Activated CD4-positive, alpha-beta T cell treated with anti-CD3 and anti-CD28 coated beads, Interleukin-2, amount 50 U/mL, for 24 hours (primary cell): ENCODE measurements around the gene SEMA4B.
"Not testable (repeated sequence)": the region's sequence is repeated elsewhere in the genome, so short reads cannot be mapped to it uniquely, and the experiment has no call there.

Source experiments
- DNase-seq, 2 donors: peaks; one replicate each; pipeline ENCODE4 v3.0.0-alpha.2; 2020; ENCODE audit warnings: low read depth in 1 of 2, low spot score in 1 of 2

Gene SEMA4B

GRCh38 chr15:90181776-90182175, 19.4 kb upstream of the SEMA4B start:
- DNase-seq, result no peak

- no peak for DNase-seq
These were observed 16.9 kb upstream of the SEMA4B start for GRCh38 chr15:90184119-90184785.

GRCh38 chr15:90184786-90185704, 16.1 kb upstream of the SEMA4B start:
- no peak for DNase-seq

- DNase-seq, result no peak
These were observed 13.8 kb upstream of the SEMA4B start for GRCh38 chr15:90187257-90187868.

- not testable (repeated sequence) for DNase-seq
These were observed 13.1 kb upstream of the SEMA4B start for GRCh38 chr15:90188065-90188464.

GRCh38 chr15:90188914-90189748, 12.0 kb upstream of the SEMA4B start:
- no peak for DNase-seq

- no peak for DNase-seq
These were observed 11.2 kb upstream of the SEMA4B start for GRCh38 chr15:90189781-90190467.

- no peak for DNase-seq
These were observed 10.4 kb upstream of the SEMA4B start for GRCh38 chr15:90190606-90191343.

GRCh38 chr15:90191344-90191687, 9.8 kb upstream of the SEMA4B start:
- DNase-seq, result no peak

GRCh38 chr15:90191794-90192509, 9.2 kb upstream of the SEMA4B start:
- DNase-seq, result no peak

- DNase-seq, result no peak
These were observed 8.0 kb upstream of the SEMA4B start for GRCh38 chr15:90192961-90193786.

GRCh38 chr15:90194655-90195054, 6.5 kb upstream of the SEMA4B start:
- DNase-seq, result no peak

- DNase-seq, result no peak
These were observed 498 bp upstream of the SEMA4B start for GRCh38 chr15:90200534-90201129.

- no peak for DNase-seq
These were observed 830 bp downstream of the SEMA4B start for GRCh38 chr15:90201944-90202375.

- DNase-seq, result no peak
These were observed 1.8 kb downstream of the SEMA4B start for GRCh38 chr15:90202929-90203328.

- DNase-seq, result no peak
These were observed 2.3 kb downstream of the SEMA4B start for GRCh38 chr15:90203473-90203872.

- no peak for DNase-seq
These were observed 2.8 kb downstream of the SEMA4B start for GRCh38 chr15:90203922-90204321.
